K562 (cell line): ENCODE data around the gene KCTD13. TPM values are rescaled to one million over a fixed set of nuclear protein-coding genes. Genes with fewer than 3 reads are reported as not detected.

Experiments
- BHLHE40 ChIP-seq: IDR thresholded peaks from 2 replicates; pipeline ENCODE4 v1.6.1; 2011; ENCODE audit warnings: low read length, improper control_type of control experiment
- CBFA2T3 ChIP-seq: fragments of 450-650 bp; IDR thresholded peaks from 2 replicates; pipeline ENCODE4 v1.6.1; 2017
- CEBPB ChIP-seq: fragments of 450-650 bp; IDR thresholded peaks from 2 replicates; pipeline ENCODE4 v1.6.1; 2016; ENCODE audit warnings: missing genetic modification characterization, missing compliant biosample characterization
- CHD7 ChIP-seq: fragments of 200-600 bp; sonication (generic); IDR thresholded peaks from one replicate; pipeline ENCODE4 v1.6.1; 2012; ENCODE audit warnings: mild to moderate bottlenecking, low read depth, low read length, inconsistent platforms
- DIDO1 ChIP-seq: fragments of 450-650 bp; IDR thresholded peaks from 2 replicates; pipeline ENCODE4 v1.6.1; 2016; ENCODE audit warnings: low read depth, missing biosample characterization, missing genetic modification characterization
- FOXK1 ChIP-seq: sonication (generic); formaldehyde crosslinking; IDR thresholded peaks from 2 replicates; pipeline ENCODE4 v1.8.0; 2022; ENCODE audit warnings: missing genetic modification reagents, mild to moderate bottlenecking, borderline replicate concordance
- GABPB2 ChIP-seq: fragments of 250-450 bp; sonication (Bioruptor Pico); conservative IDR thresholded peaks from 2 replicates; pipeline ENCODE4 v1.5.1; 2021; ENCODE audit warnings: mild to moderate bottlenecking
- GATA2 ChIP-seq: sonication (generic); formaldehyde crosslinking; IDR thresholded peaks from 2 replicates; pipeline ENCODE4 v1.4.0; 2020; ENCODE audit warnings: mild to moderate bottlenecking, missing genetic modification reagents
- KDM2B ChIP-seq: fragments of 250-450 bp; sonication (Bioruptor Pico); IDR thresholded peaks from 2 replicates; pipeline ENCODE4 v1.8.0; 2021; ENCODE audit warnings: mild to moderate bottlenecking, moderate library complexity
- NFIC ChIP-seq: fragments of 450-650 bp; IDR thresholded peaks from 2 replicates; pipeline ENCODE4 v1.6.1; 2017; ENCODE audit warnings: mild to moderate bottlenecking, inconsistent platforms
- RBM34 ChIP-seq: fragments of 200-400 bp; formaldehyde crosslinking; IDR thresholded peaks from 2 replicates; pipeline ENCODE4 v1.6.1; 2018; ENCODE audit warnings: low read length, borderline replicate concordance; ENCODE audit not compliant: insufficient read depth
- RCOR1 ChIP-seq, 2 experiments: IDR thresholded peaks; 2 replicates each; pipeline ENCODE4 v1.6.1; 2012; ENCODE audit warnings: low read depth in 2 of 2, low read length in 2 of 2, borderline replicate concordance in 1 of 2, improper control_type of control experiment in 1 of 2
- TRIM24 ChIP-seq, 2 experiments: fragments of 450-650 bp; IDR thresholded peaks; 2 replicates each; pipeline ENCODE4 v1.6.1; 2016
- ZNF12 ChIP-seq: sonication (generic); formaldehyde crosslinking; IDR thresholded peaks from 2 replicates; pipeline ENCODE4 v1.4.0; 2020; ENCODE audit warnings: mild to moderate bottlenecking, missing genetic modification reagents
- ZNF507 ChIP-seq: conservative IDR thresholded peaks from 2 replicates; pipeline ENCODE4 v1.6.1; 2017; ENCODE audit warnings: missing genetic modification characterization, missing compliant biosample characterization
- polyA plus RNA-seq, 8 experiments: library from polyadenylated mRNA; depleted of rRNA in 4 of 8; stranded (reverse) in 5 of 8; unstranded in 3 of 8; fragments of >200 nt; fragmentation: Nextera tagmentation in 2 of 8; fragmentation: Illumina TruSeq in 1 of 8; extraction: Ambion mirVana in 2 of 8; extraction: Trizol in 1 of 8; gene quantifications; 2 replicates each; pipeline versions ENCODE4 v1.2.1 to v1.2.3, GENCODE V29; 2011 to 2014; ENCODE audit warnings: inconsistent platforms in 1 of 8, missing spikeins in 1 of 8
- total RNA-seq, 7 experiments: library from RNA; depleted of rRNA in 6 of 7; stranded (reverse); fragments of >200 nt in 6 of 7; fragmentation: Illumina TruSeq in 2 of 7; extraction: Trizol in 2 of 7; gene quantifications; 2 replicates each; pipeline versions ENCODE4 v1.2.1 to v1.2.3, GENCODE V29; 2011 to 2021; ENCODE audit warnings: low replicate concordance in 1 of 7

Gene KCTD13
- total and polyA plus RNA-seq, 9 of the 15 experiments (the other 6 are each of a cell fraction or from before 2014, with no cell fraction given) = 1.0 to 20.6 (median 9.8) TPM

GRCh38 chr16:29974291-29975133, 48.5 kb upstream of the KCTD13 start (continued):
- no peak for TF ChIP-seq CHD7
- 0 out of 2 replicates have a peak, but pooled peaks have one; percentile 35 for TF ChIP-seq CBFA2T3
- no peak for TF ChIP-seq RBM34
- TF ChIP-seq RCOR1 (IDR thresholded peaks at IDR 0.05; ENCODE audit: borderline replicate concordance in 1 of 2, low read depth in 2 of 2, low read length in 2 of 2) = no peak
- TF ChIP-seq ZNF507 (tag) = no peak
- TF ChIP-seq GABPB2 = no peak
- peak; percentile 16; the same call in 1 of the 2 replicates for TF ChIP-seq FOXK1 (CRISPR knock-in tag)
- TF ChIP-seq KDM2B (CRISPR knock-in tag) = no peak
- no peak for TF ChIP-seq DIDO1 (tag)
- TF ChIP-seq TRIM24 (IDR thresholded peaks at IDR 0.05) = no peak
- TF ChIP-seq NFIC = no peak
- no peak for TF ChIP-seq BHLHE40
- no peak for TF ChIP-seq CEBPB (tag)
- TF ChIP-seq ZNF12 (CRISPR knock-in tag) = no peak
- TF ChIP-seq GATA2 (CRISPR knock-in tag) = no peak
